Progenitor cell of endocrine pancreas (in vitro differentiated cells): ENCODE results near the gene SCFD1. TPM values are rescaled to one million over a fixed set of nuclear protein-coding genes. Genes with fewer than 3 reads are reported as not detected.

Experiments
- DNase-seq: peaks from one replicate; pipeline ENCODE4 v3.0.0; 2021; ENCODE audit warnings: low spot score; ENCODE audit not compliant: unreplicated experiment
- H3K27ac Mint-ChIP-seq: 2 replicates; pipeline ENCODE4 v1.8.0; 2021; ENCODE audit warnings: mild to moderate bottlenecking, moderate library complexity, mixed read lengths
- H3K27me3 Mint-ChIP-seq: 2 replicates; pipeline ENCODE4 v1.8.0; 2021; ENCODE audit warnings: mixed read lengths
- H3K36me3 Mint-ChIP-seq: 2 replicates; pipeline ENCODE4 v1.8.0; 2022; ENCODE audit warnings: mixed read lengths; ENCODE audit not compliant: insufficient read depth
- H3K4me1 Mint-ChIP-seq: 2 replicates; pipeline ENCODE4 v1.8.0; 2021; ENCODE audit warnings: low read depth, mixed read lengths
- H3K4me3 Mint-ChIP-seq: 2 replicates; pipeline ENCODE4 v1.8.0; 2021; ENCODE audit warnings: low read depth, mild to moderate bottlenecking, moderate library complexity, mixed read lengths
- H3K9me3 Mint-ChIP-seq: 2 replicates; pipeline ENCODE4 v1.8.0; 2021; ENCODE audit warnings: low read depth, mixed read lengths
- CTCF ChIP-seq: fragments of 200-600 bp; sonication (generic); IDR thresholded peaks from one replicate; pipeline ENCODE4 v1.5.0; 2021; ENCODE audit warnings: antibody characterized with exemption, mild to moderate bottlenecking; ENCODE audit not compliant: unreplicated experiment
- total RNA-seq: library from RNA; stranded (reverse); gene quantifications from 2 replicates; pipeline ENCODE4 v1.2.1, GENCODE V29; 2021

SCFD1 gene
- total RNA-seq, 1 donor from 2014 or later, result 97.6 TPM

- H3K27ac Mint-ChIP-seq, result no peak overlapping the region
- no peak for DNase-seq
- H3K4me3 Mint-ChIP-seq, result no peak overlapping the region
- peaks cover 3% of the 10 kb centered on the region for H3K36me3 Mint-ChIP-seq
- no peak for TF ChIP-seq CTCF
- peaks cover 12% of the 10 kb centered on the region for H3K27me3 Mint-ChIP-seq
- H3K9me3 Mint-ChIP-seq, result peaks cover 16% of the 10 kb centered on the region
- H3K4me1 Mint-ChIP-seq, result peaks cover 6% of the 10 kb centered on the region
Measured at GRCh38 chr14:30767624-30768023, 145.5 kb downstream of the SCFD1 start.

GRCh38 chr14:30768791-30769190 lies 146.7 kb downstream of the SCFD1 start:
- no peak for TF ChIP-seq CTCF
- peaks cover 1% of the 10 kb centered on the region for H3K36me3 Mint-ChIP-seq
- no peak for DNase-seq
- H3K27ac Mint-ChIP-seq, result no peak overlapping the region
- no peak overlapping the region for H3K4me3 Mint-ChIP-seq
- peaks cover 12% of the 10 kb centered on the region for H3K27me3 Mint-ChIP-seq
- peaks cover 6% of the 10 kb centered on the region for H3K4me1 Mint-ChIP-seq
- H3K9me3 Mint-ChIP-seq, result peaks cover 8% of the 10 kb centered on the region

GRCh38 chr14:30770376-30770775 lies 148.3 kb downstream of the SCFD1 start:
- no peaks in the 10 kb centered on the region for H3K36me3 Mint-ChIP-seq
- H3K27me3 Mint-ChIP-seq, result peaks cover 14% of the 10 kb centered on the region
- DNase-seq, result no peak
- TF ChIP-seq CTCF, result no peak
- H3K27ac Mint-ChIP-seq, result no peak overlapping the region
- H3K9me3 Mint-ChIP-seq, result no peaks in the 10 kb centered on the region
- H3K4me3 Mint-ChIP-seq, result no peak overlapping the region
- H3K4me1 Mint-ChIP-seq, result peaks cover 6% of the 10 kb centered on the region

GRCh38 chr14:30771595-30771994 lies 149.5 kb downstream of the SCFD1 start:
- TF ChIP-seq CTCF, result no peak
- H3K27ac Mint-ChIP-seq, result no peak overlapping the region
- H3K27me3 Mint-ChIP-seq, result peaks cover 14% of the 10 kb centered on the region
- H3K4me3 Mint-ChIP-seq, result no peak overlapping the region
- no peaks in the 10 kb centered on the region for H3K9me3 Mint-ChIP-seq
- no peaks in the 10 kb centered on the region for H3K36me3 Mint-ChIP-seq
- peaks cover 6% of the 10 kb centered on the region for H3K4me1 Mint-ChIP-seq
- DNase-seq, result no peak

- H3K27ac Mint-ChIP-seq, result no peak overlapping the region
- peaks cover 2% of the 10 kb centered on the region for H3K27me3 Mint-ChIP-seq
- H3K36me3 Mint-ChIP-seq, result no peaks in the 10 kb centered on the region
- no peak for TF ChIP-seq CTCF
- no peaks in the 10 kb centered on the region for H3K9me3 Mint-ChIP-seq
- H3K4me1 Mint-ChIP-seq, result no peaks in the 10 kb centered on the region
- DNase-seq, result no peak
- no peak overlapping the region for H3K4me3 Mint-ChIP-seq
Measured at GRCh38 chr14:30779210-30779609, 157.1 kb downstream of the SCFD1 start.

Other genes with a start within 250 kb of the SCFD1 start
- gene G2E3, start 63.2 kb upstream of the SCFD1 start, total RNA-seq, result 30.6 and 31.4 TPM in 2 replicates